SK-N-MC (cell line): ENCODE data around the gene ASF1B.

Experiments
- EZH2 ChIP-seq: fragments of 200-600 bp; sonication (generic); IDR thresholded peaks from one replicate; pipeline ENCODE4 v1.6.1; 2017; ENCODE audit warnings: antibody characterized with exemption
- POLR2AphosphoS5 ChIP-seq: IDR thresholded peaks from 2 replicates; pipeline ENCODE4 v1.6.1; 2012; ENCODE audit warnings: mild to moderate bottlenecking, low read depth, low read length, borderline replicate concordance

DNA sequence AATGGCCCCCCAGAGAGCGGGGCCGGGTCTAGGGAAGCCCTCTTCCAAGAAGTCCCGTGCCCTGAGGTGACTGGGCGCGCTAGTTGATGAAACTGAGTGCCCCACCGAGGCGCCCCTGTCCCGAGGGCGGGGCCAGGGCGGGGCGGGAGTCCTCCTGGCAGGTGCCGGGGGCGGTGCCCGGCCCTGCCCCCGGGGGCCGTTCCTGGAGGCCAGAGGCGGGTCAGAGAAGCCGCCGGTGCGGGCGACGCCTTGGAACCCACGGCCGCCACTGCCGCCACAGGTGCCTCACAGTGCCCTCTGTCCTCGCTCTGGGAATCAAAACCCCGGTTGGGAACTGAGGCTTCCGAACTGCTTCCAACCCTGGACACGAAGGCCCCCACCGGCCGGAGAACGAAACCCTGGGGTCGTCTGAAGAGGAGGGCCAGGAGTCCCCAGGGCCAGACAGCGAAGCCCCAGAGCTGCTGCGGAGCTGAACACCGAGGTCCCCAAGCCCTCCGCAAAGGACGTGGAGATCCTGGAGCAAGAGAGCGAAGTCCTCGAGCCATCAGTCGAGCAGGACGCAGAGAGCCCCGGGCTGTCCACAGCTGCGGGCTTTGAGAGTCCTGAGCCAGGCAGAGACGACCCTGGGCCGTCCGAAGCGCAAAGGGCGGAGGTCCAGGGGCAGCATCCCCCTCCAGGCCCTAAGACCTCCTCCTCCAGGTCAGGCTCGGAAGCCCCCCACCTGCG, 63.7 kb downstream of the ASF1B start, which contains the start of gene MISP3:
- TF ChIP-seq EZH2 (no peak), POLR2AphosphoS5 (no peak)
